Measurements from ENCODE around the gene ZFP36L1.

- TF ChIP-seq POLR2AphosphoS5 (IDR thresholded peaks at IDR 0.05) (no peak), POLR2A (IDR thresholded peaks at IDR 0.05) (no peak)
- TF ChIP-seq, protein P1, sequence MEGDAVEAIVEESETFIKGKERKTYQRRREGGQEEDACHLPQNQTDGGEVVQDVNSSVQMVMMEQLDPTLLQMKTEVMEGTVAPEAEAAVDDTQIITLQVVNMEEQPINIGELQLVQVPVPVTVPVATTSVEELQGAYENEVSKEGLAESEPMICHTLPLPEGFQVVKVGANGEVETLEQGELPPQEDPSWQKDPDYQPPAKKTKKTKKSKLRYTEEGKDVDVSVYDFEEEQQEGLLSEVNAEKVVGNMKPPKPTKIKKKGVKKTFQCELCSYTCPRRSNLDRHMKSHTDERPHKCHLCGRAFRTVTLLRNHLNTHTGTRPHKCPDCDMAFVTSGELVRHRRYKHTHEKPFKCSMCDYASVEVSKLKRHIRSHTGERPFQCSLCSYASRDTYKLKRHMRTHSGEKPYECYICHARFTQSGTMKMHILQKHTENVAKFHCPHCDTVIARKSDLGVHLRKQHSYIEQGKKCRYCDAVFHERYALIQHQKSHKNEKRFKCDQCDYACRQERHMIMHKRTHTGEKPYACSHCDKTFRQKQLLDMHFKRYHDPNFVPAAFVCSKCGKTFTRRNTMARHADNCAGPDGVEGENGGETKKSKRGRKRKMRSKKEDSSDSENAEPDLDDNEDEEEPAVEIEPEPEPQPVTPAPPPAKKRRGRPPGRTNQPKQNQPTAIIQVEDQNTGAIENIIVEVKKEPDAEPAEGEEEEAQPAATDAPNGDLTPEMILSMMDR (IDR thresholded peaks at IDR 0.05 in 8 of 11, conservative IDR thresholded peaks at IDR 0.05 in 3 of 11), result no peak
Measured at GRCh38 chr14:68774771-68775613, 17.9 kb downstream of the ZFP36L1 start.

Measured in spleen (tissue), 7 donors.